Measurements from ENCODE around the gene RORC. TPM values are rescaled to one million over a fixed set of nuclear protein-coding genes. Genes with fewer than 3 reads are reported as not detected.

RORC gene
- total and polyA plus RNA-seq, 12 donors = 0.06 to 15.1 (median 2.9) TPM

- TF ChIP-seq CTCF (IDR thresholded peaks at IDR 0.05) = no peak
- TF ChIP-seq POLR2A (IDR thresholded peaks at IDR 0.05) = no peak
- 53 to 80% (median 73%) methylated on average over 6 to 7 of the region's 7 CpGs for WGBS, 4 donors
Observed at GRCh38 chr1:151819976-151820623, 11.5 kb downstream of the RORC start.

GRCh38 chr1:151819227-151819835, 12.3 kb downstream of the RORC start:
- Histone ChIP-seq H3K36me3 (replicated peaks in 1 of 2) (no peaks in the 10 kb centered on the region), H3K27me3 (no peaks in the 10 kb centered on the region), H3K4me1 (replicated peaks in 1 of 2) (peaks cover 0 to 3% of the 10 kb centered on the region in 2 donors), H3K27ac (no peak overlapping the region), H3K9me3 (replicated peaks in 1 of 3) (no peaks in the 10 kb centered on the region), H3K4me3 (no peak overlapping the region)
- intact Hi-C loops (cut with DNase I) = no loop called here
- no peak for DNase-seq
- 74 to 83% (median 78%) methylated on average over 3 to 12 of the region's 12 CpGs for WGBS, 4 donors
- no peak for TF ChIP-seq CTCF (IDR thresholded peaks at IDR 0.05)
- no peak for TF ChIP-seq POLR2A (IDR thresholded peaks at IDR 0.05)

More at GRCh38 chr1:151819976-151820623, 11.5 kb downstream of the RORC start:
- no peaks in the 10 kb centered on the region for H3K9me3 ChIP-seq (replicated peaks in 1 of 3)
- peak in 4 of 7 donors; percentile 50 to 77 (median 70) for DNase-seq
- peaks cover 0 to 3% of the 10 kb centered on the region in 2 donors for H3K4me1 ChIP-seq (replicated peaks in 1 of 2)
- H3K27ac ChIP-seq = no peak overlapping the region
- no peaks in the 10 kb centered on the region for H3K27me3 ChIP-seq
- intact Hi-C loops (cut with DNase I) = no loop called here
- H3K36me3 ChIP-seq (replicated peaks in 1 of 2) = no peaks in the 10 kb centered on the region
- no peak overlapping the region for H3K4me3 ChIP-seq

GRCh38 chr1:151817353-151817730, 14.3 kb downstream of the RORC start:
- intact Hi-C loops (cut with DNase I) = no loop called here
- H3K4me3 ChIP-seq = no peak overlapping the region
- H3K27ac ChIP-seq = no peak overlapping the region
- DNase-seq = no peak
- no peaks in the 10 kb centered on the region for H3K9me3 ChIP-seq (replicated peaks in 1 of 3)
- no peak for TF ChIP-seq POLR2A (IDR thresholded peaks at IDR 0.05)
- no peak for TF ChIP-seq CTCF (IDR thresholded peaks at IDR 0.05)
- H3K27me3 ChIP-seq = no peaks in the 10 kb centered on the region
- H3K36me3 ChIP-seq (replicated peaks in 1 of 2) = no peaks in the 10 kb centered on the region
- H3K4me1 ChIP-seq (replicated peaks in 1 of 2) = peaks cover 0 to 3% of the 10 kb centered on the region in 2 donors
- WGBS, 4 donors = 61 to 74% (median 64%) methylated on average over 3 to 7 of the region's 7 CpGs

GRCh38 chr1:151816548-151817352, 14.9 kb downstream of the RORC start:
- Histone ChIP-seq H3K4me3 (no peak overlapping the region), H3K27ac (no peak overlapping the region), H3K4me1 (replicated peaks in 1 of 2) (peaks cover 0 to 3% of the 10 kb centered on the region in 2 donors), H3K9me3 (replicated peaks in 1 of 3) (no peaks in the 10 kb centered on the region), H3K27me3 (no peaks in the 10 kb centered on the region), H3K36me3 (replicated peaks in 1 of 2) (no peaks in the 10 kb centered on the region)
- intact Hi-C loops (cut with DNase I) = no loop called here
- no peak for DNase-seq
- WGBS, 4 donors = 76 to 93% (median 83%) methylated on average over 14 to 26 of the region's 26 CpGs
- TF ChIP-seq CTCF (IDR thresholded peaks at IDR 0.05) = no peak
- TF ChIP-seq POLR2A (IDR thresholded peaks at IDR 0.05) = no peak
